HG02885 (cell line): Measurements from ENCODE around the gene DAND5.

ENCODE experiments used
- ATAC-seq: cut with Tn5 transposase; IDR thresholded peaks from one replicate; pipeline ENCODE4 v1.9.1; 2021; ENCODE audit warnings: mild to moderate bottlenecking; ENCODE audit not compliant: unreplicated experiment, poor library complexity

Gene DAND5

DNA sequence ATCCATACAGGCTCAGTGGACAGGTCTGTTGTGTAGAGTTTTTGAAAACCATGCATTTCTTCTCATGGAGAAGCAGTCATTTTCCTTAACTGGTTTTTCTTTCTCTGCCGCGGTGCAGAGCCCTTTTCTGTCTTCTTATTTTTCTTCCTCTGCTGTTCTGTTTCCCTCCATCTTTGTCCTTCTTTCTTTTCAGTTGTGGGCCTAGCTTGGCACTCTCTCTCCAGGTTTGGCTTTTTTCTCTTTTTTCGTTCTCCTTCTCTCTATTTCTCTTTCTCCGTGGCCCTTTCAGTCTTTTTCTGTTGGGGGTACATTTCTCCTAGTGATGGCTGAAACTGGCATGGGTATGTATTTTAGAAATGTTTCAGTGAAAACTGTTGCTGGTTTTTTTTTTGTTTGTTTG lies 50.0 kb downstream of the DAND5 start:
- no peak for ATAC-seq

DNA sequence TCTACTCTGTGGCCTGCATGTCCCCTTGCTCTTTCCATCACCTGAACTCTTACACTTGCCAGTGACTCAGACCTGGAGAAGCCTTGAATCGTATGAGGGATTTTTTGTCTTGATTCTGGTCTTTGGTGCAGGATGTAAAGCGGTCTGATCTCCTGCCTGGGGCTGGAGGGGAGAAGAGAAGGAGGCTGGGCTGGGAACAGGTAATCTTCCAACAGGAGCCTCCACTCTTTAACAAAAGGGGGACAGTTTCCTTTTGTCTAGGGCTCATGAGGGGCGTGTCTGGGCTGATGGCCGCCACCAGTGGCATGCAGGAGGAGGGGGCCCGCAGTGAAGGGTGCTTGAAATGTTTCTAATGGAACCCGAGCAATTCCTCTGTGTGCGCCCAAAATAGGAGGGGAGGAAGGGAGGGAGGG lies 50.6 kb downstream of the DAND5 start:
- ATAC-seq, result no peak

DNA sequence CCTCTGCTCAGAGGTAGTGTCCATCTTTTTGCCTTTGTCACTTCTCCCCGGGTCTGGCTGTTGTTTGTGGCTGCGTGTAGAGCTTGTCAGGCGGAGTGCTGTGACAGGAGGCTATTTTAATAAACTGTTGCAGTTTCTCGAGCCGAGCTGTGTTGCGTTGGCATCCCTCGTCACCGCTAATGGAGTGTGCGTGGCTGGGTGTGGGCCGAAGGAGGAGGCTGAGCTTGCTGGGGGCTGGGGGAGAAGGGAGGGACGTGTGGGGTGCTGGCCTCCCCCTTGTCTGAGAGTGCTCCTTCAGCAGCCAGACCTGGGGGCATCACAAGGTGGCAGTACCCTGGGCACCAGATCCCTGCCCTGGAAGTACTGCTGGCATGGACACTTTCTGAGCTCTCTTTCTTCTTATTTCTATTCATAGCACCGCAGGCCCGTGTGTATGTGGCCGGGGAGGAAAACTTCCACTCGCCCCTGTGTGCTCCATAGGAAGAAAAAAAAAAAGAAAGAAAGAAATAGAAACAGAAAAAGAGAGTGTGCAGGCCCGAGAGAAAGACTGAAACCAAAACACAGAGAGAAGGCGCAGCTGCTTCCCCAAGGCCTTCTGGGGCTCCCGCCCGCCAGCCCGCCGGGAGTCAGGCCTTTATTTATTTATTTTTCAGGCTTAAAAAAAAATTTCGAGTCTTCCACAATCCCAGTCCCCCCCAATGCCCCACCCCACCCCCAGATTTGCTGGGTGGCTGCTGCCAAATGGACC lies 52.9 kb downstream of the DAND5 start:
- ATAC-seq, result no peak

DNA sequence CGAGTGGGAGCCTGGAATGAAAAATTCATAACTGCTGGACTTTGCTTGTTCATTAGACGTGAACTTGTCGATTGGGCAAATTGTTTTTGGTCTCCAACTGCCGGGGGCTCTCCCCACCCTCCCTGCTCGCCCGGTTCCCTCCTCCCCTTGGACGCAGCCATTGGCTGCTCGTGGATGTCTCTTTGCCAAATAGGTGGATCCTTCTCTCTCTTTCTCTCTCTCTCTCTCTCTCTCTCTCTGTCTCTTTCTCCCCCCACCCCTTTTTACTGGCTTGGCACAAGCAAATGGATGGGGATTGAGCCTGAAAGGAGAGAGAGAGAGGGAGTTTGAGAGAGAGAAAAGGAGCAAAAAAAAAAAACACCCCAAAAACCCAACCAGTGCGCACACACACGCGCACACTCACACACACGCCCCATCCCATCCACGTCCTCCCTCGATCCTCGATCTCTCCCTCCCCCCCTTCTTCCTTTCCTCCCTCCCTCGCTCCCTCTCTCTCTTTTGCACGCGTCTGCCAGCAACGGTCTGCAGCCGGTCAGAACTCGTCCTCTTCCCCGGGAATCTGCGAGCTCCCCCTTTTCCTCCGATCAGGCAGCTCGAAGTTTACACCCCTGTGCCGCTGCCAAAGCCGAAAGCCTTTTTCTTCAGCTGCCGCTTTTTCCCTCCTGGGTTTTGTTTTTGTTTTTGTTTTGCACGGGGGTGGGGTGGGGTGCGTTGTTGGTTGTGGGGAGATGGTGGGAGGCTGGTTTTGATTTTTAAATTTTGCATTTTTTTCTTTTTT lies 53.7 kb downstream of the DAND5 start:
- ATAC-seq, result no peak

DNA sequence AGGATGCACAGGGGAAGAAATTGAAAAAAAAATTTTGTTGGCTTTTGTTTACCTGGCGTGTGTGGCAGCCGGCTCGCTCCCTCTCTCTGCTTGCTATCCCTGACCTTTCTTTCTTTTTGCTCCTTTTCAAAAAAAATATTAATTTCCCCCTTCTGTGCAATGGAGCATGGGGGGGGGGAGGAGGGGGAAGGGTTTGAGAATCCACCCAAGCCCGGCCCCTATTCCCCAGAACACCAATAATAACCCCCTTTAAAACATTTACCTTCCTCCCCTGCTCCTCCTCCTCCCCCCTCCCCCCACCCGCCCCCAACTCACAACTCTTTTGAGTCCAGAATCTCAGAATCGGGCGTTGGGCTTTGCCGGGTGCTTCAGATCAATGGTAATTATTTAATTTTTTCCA lies 54.3 kb downstream of the DAND5 start:
- ATAC-seq, result no peak
